NCI-H1417 treated with DMSO at 0.1 percent for 48 hours (cell line): ENCODE measurements around the gene OR6S1.

Source experiments
- DNase-seq: peaks from one replicate; lab custom pipeline; 2025; lab: John Stamatoyannopoulos, UW

OR6S1 gene

DNA sequence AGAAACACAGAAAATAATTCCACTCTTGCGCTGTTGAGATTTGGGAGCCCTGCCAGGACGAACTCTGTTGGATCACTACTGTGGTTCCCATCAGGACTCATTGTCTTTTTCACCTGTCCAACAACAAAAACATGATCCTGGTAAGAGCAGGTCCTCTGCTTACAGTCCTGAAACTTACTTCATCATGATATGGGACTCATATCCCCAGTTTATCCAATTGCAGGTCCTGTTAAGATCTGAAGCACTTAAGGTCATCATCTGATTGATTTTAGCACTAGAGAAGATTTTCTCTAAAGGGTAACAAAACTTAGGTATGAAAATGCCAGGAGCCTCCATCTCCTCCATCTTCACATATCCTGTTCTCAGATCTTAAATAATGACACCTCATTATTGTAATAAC is at the start of gene OR6S1:
TSS of gene OR6S1 (minus strand) at position 101 of the 400 bp plus-strand sequence. CDS start at position 101, 0 bp downstream.
- DNase-seq, result no peak

- DNase-seq, result no peak
Measured at GRCh38 chr14:20690848-20691640, 49.6 kb upstream of the OR6S1 start.

DNA sequence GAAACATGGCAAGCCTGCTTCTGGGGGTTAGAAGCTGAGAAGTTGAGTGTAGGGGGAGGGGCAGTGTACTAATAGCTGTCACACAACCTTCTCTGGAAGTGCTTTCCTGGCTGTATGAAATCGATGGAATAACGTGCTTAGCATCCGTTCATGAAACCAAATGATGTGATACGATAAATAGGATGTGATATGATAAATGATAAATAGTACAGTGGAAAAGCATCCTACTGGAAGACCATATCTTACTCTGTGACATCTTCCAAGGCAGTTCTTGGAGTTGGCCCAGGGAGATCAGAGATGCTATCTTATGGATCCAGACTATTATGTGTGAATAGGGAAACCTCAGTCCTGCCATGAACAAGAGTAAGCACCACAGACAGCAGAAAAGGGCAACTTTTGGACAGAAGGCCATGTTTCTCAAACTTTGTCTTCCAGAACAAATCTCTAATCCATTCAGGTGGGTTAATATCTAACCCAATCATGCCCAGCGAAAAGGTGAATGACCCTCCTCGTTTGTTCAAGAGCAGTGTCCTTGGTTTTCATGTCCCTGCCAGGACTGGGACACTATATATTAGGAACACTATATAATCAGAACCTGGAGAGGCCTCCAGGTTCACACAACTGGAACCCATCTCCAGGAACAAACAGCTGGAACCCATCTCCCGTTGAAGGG is 46.8 kb upstream of the OR6S1 start, which contains the start of gene ANG:
TSS of gene ANG (plus strand) at position 598 of the 673 bp plus-strand sequence. CDS start 4,801 bp downstream, outside the sequence.
- DNase-seq, result no peak

DNA sequence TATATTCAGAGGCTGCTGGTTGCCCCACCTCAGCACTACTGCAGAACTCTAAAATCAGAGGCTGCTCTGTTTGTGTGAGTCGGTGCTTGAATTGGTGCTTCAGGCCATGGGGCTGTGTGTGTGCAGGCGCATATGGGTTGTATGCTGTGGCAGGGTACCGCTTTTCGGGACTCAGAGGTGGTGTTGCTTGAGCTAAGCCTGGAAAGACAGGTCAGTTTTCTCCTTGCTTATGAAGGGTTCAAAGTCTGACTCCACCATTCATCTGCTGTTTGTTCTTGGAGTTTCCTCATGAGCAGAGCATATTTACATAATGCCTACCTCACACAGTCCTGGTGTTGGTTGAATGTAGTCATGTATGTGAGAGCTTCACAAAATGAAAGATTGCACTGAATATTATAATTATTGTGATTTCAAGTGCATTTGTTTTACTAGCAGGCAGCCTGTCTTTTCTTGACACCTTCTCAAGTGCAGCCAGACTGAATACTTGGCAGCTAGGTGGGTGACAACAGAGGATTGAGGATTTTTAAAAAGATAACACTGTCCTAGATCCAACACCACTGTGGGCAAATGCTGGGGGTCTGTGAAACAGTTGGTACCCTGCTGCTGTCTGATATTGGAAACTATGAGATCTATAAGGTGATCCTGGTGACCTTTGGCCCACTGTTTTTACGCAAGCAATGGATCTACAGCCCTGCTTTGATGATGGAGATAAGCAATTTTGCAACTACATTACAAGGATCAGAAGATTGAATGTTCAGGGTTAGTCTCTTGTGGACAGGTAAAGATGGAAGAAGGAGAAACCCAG is 46.1 kb upstream of the OR6S1 start:
- no peak for DNase-seq

- no peak for DNase-seq
Measured at GRCh38 chr14:20686386-20687143, 45.1 kb upstream of the OR6S1 start.

DNA sequence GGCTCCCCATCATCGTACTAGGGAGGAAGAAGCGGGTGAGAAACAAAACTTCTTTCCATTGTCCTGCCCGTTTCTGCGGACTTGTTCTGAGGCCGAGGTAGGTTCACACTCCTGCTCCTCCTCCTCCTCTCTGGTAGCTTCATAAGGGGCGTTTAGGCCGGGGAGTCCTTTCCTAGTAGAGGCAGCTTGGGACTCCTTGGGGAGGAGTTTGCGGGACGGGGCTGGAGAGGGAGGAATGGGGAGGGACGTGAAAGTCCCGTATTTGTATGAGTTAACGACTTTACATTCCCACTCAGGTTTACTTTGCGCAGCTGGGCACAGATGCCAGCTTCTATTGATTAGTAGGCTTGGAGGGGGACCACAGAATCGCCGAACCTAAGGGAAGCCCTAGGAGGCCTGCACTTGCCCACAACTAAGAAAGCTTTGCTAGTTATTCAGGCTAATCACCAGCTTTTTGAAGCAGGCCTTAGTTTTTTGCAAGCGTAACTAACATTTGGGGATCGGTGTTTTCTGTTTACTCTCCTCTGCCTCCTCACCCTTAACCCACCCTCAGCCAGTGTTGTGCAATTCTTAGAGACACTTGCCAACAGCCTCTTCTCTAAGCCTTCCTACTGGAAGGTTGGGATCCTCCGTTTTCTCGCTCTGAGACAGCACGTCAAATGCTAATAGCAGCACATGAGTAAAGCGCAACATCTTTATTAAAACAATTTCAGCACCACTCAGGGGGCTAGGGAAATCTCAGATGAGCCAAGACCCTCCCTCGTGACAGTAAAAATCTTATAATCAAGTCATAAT is 43.4 kb upstream of the OR6S1 start:
- DNase-seq, result no peak

DNA sequence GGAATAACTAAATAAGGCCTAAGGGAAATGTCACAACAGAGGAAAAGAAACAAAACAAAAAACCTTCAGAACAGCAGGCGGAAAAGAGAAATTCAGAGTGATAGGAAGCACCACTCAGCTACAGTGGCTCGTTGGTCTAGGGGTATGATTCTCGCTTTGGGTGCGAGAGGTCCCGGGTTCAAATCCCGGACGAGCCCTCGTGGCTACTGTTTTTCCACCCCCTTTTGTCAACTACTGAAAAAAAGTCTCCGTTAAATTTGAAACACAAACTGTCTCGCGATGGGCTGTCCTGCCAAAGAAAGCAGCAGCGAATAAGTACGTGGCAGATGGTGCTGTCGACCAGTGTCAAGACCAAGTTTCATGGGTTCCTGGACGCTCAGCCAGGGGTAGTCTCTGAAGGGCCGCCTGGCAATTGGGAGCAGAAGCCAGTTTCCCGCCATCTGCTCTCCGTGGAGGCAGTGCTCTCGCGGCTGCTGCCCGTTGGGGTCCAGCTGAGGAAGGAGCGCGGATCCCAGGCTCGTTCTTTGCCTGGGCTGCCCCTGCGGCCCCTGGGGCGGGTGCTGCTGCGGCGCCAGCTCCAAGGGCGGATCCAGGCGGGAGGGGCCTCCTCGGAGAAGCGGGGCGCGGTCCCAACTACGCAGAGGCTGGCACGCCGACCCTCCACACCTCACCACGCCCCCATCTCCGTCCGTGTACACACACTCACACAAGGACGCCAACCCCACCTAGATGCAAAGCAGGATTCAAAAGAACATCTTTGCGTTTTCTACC is 42.6 kb upstream of the OR6S1 start, which contains the start of gene RNASE4:
TSS of gene RNASE4 (plus strand) at position 670 of the 771 bp plus-strand sequence. CDS start 14,812 bp downstream, outside the sequence.
- DNase-seq, result no peak

- DNase-seq, result no peak
Measured at GRCh38 chr14:20683125-20683890, 41.8 kb upstream of the OR6S1 start.

- DNase-seq, result no peak
Measured at GRCh38 chr14:20682435-20683124, 41.1 kb upstream of the OR6S1 start.

- DNase-seq, result no peak
Measured at GRCh38 chr14:20682127-20682434, 40.6 kb upstream of the OR6S1 start.

- DNase-seq, result no peak
Measured at GRCh38 chr14:20681348-20682126, 40.0 kb upstream of the OR6S1 start.

- DNase-seq, result no peak
Measured at GRCh38 chr14:20680843-20681347, 39.4 kb upstream of the OR6S1 start.

DNA sequence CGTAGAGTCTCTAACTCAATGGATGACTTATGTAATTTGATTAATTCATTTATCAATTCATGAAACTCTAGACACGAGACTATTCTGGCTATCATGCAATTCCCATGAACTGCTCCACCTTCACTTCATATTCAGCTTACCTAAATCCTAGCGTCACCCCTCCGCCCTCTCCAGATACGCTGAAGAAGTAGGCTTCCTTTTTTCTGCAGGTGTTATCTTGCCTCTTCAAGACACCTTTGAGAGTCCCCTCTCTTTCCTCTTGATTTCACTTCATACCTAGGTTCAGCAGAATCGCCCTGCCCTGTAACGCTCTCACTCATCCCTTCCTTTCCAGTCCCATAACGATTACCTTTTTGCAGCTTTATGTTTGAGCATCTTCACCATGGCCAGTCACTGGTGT is 38.9 kb upstream of the OR6S1 start:
- DNase-seq, result no peak

DNA sequence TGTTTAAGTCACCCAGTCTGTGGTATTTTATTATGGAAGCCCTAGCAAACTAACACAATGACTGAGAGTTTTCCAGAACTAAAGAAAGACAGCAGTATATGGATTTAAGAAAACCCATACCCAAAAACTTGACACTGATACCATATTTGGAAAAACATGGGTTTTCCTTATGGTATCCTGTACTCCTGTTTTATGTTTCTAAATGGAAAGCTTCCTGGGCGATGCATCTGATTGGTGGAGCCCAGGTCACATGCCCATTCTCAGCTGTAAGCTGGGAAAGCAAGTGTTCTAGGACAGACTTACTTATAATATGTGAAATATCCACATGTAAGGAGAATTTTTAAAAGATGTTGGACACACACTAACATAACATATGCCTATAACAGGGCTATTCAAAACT is 38.4 kb upstream of the OR6S1 start:
- DNase-seq, result no peak

DNA sequence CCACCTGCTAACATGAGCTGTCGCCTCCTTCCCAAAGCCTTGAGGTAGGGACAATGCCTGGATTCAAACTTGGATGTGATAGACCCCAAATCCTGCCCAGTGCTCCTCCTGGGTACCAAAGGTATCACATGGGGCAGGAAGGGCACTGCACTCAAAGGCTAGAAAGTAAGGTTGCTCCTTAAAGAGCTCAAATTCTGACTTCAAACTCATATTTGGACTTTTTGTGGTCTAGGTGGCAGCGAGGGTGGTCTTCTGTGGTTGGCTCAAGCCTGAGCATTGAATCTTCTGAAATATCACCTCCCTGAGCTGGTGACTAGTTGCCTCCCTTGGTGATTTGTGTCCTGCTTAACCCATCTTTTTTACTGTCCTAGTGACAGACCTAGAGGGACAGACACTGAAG is 34.6 kb upstream of the OR6S1 start:
- no peak for DNase-seq

GRCh38 chr14:20675669-20676068 is 34.2 kb upstream of the OR6S1 start:
- DNase-seq, result no peak

DNA sequence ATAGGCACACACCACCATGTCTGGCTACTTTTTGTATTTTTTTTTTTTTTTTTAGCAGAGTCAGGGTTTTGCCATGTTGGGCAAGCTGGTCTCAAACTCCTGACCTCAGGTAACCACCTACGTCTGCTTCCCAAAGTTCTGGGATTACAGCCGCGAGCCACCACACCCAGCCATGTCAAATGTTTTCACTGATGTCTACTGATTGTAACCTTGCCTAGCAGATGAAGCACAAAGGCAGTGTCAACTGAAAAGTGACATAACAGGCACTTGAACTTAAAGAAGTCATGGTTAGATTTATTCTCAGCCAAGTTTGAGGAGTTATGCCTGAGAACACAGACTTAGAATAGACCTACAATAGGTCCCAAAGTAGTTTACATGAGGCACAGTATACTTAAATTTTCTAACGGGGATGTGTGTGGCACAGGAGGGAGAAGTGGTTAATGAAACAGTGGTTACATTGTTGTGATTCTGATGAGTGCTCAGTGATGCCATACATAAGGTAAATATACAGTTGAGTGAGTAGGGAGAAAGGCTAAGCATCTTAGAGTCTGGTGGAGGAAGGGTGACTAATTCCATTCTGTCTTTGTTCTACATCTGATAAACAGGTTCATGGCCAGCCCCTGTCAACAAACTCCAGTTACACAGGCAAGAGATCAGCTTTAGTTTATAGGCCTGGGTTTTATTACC is 30.2 kb upstream of the OR6S1 start:
- no peak for DNase-seq
